BE2C (cell line): ENCODE results near the gene MRPL34.

Source experiments
- DNase-seq: peaks from one replicate; pipeline ENCODE4 v3.0.0-alpha.2; 2020
- H3K27me3 ChIP-seq: fragments of 250-450 bp; sonication (Bioruptor Pico); 2 replicates; pipeline ENCODE4 v1.5.1; 2020; ENCODE audit warnings: mild to moderate bottlenecking
- H3K36me3 ChIP-seq: fragments of 250-450 bp; sonication (Bioruptor Pico); 2 replicates; pipeline ENCODE4 v1.5.1; 2020; ENCODE audit warnings: mild to moderate bottlenecking
- H3K4me1 ChIP-seq: fragments of 250-450 bp; sonication (Bioruptor Pico); 2 replicates; pipeline ENCODE4 v1.5.1; 2020
- H3K4me3 ChIP-seq: 2 replicates; pipeline ENCODE4 v1.5.1; 2011; ENCODE audit warnings: low read depth, low read length
- H3K9me3 ChIP-seq: fragments of 250-450 bp; sonication (Bioruptor Pico); 2 replicates; pipeline ENCODE4 v1.5.1; 2020
- TF ChIP-seq, protein P1 (sequence below): IDR thresholded peaks from 2 replicates; pipeline ENCODE4 v1.5.1; 2012; ENCODE audit warnings: mild to moderate bottlenecking, low read depth, low read length

Gene MRPL34

DNA sequence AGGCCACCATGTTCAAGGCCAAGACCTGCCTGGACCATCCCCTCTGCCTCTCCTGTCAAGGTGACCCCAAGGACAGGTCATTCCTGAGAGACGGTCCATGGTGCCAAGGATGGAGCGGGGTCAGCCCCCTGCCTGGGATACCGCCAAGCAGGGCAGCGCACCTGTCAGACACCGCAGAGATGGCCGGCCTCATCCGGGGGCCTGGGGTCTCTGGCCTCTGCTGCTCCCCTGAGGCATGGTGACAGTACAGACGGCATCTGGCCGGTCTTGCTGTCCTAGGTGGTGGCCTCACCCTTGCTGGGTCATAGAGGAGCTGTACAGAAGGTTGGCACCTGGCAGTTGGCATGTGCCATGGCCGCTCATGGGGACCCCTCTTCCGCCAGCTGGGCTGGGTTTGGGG, 14.8 kb downstream of the MRPL34 start:
- Histone ChIP-seq H3K27me3 (no peaks in the 10 kb centered on the region), H3K36me3 (peaks cover 27% of the 10 kb centered on the region), H3K4me3 (no peak overlapping the region), H3K9me3 (no peaks in the 10 kb centered on the region), H3K4me1 (no peaks in the 10 kb centered on the region)
- TF ChIP-seq, protein P1, sequence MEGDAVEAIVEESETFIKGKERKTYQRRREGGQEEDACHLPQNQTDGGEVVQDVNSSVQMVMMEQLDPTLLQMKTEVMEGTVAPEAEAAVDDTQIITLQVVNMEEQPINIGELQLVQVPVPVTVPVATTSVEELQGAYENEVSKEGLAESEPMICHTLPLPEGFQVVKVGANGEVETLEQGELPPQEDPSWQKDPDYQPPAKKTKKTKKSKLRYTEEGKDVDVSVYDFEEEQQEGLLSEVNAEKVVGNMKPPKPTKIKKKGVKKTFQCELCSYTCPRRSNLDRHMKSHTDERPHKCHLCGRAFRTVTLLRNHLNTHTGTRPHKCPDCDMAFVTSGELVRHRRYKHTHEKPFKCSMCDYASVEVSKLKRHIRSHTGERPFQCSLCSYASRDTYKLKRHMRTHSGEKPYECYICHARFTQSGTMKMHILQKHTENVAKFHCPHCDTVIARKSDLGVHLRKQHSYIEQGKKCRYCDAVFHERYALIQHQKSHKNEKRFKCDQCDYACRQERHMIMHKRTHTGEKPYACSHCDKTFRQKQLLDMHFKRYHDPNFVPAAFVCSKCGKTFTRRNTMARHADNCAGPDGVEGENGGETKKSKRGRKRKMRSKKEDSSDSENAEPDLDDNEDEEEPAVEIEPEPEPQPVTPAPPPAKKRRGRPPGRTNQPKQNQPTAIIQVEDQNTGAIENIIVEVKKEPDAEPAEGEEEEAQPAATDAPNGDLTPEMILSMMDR = no peak
- DNase-seq = no peak

DNA sequence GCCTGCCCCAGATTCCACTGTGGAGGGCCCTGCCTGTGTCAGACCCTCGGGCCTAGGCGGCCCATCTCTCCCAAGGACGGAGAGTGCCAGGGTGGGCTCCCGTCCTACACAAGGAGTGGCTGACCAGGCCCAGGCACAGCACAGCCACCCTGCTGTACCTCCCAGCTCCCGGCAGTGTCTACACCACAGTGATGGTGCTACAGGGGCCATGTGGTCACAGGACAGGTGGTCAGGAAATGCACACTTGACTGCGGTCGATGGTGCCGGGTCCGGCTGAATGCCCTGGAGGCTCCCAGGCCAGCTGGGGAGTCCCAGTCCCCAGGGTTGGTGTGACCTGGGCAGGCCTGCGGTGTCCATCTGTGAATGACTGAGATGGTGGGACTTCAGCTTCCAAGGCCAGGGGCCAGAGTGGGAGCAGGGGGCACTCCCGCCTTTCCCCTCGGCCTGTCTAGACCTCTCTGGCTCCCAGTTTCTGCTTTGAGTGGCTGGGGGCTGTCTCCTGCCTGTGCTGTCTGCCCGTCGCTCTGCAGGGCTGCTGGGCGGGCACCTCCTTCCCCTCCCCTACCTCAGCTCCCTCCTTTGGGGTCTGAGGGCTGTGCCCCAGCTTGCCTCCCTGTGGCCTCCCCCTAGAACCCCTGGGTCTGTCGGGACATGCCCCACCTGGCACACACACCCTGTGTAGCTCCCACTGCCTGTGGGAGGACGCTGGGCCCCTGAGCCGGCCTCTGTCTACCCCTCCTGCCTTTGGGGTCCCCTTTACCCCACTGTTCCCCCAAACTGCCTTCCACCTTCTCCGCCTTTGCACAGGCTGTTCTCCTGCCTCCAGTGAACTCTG, 16.2 kb downstream of the MRPL34 start:
- H3K27me3 ChIP-seq = no peaks in the 10 kb centered on the region
- TF ChIP-seq, protein P1 = no peak
- DNase-seq = no peak
- H3K36me3 ChIP-seq = peaks cover 19% of the 10 kb centered on the region
- H3K4me1 ChIP-seq = no peaks in the 10 kb centered on the region
- no peak overlapping the region for H3K4me3 ChIP-seq
- no peaks in the 10 kb centered on the region for H3K9me3 ChIP-seq

DNA sequence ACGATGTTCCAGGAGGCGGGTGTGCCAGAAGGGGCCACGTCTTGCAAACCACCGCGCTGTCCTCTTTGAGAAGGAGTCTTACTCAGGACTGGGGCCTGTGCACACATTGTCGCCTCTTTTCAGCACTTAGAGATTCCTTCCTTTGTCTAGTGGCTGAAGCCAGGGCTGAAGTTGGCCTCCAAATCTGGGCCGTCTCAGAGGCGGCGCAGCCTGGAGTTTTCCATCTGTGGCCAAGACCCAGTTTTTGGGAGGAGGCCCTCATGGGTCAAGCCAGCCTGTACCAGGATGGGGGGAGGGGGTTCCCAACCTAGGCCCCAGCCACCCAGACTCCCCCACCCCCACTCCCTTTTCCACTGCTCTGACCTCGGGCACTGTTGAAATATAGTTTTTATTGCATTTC, 17.2 kb downstream of the MRPL34 start:
- no peaks in the 10 kb centered on the region for H3K4me1 ChIP-seq
- TF ChIP-seq, protein P1 = no peak
- H3K36me3 ChIP-seq = peaks cover 19% of the 10 kb centered on the region
- H3K9me3 ChIP-seq = no peaks in the 10 kb centered on the region
- no peaks in the 10 kb centered on the region for H3K27me3 ChIP-seq
- no peak for DNase-seq
- no peak overlapping the region for H3K4me3 ChIP-seq

DNA sequence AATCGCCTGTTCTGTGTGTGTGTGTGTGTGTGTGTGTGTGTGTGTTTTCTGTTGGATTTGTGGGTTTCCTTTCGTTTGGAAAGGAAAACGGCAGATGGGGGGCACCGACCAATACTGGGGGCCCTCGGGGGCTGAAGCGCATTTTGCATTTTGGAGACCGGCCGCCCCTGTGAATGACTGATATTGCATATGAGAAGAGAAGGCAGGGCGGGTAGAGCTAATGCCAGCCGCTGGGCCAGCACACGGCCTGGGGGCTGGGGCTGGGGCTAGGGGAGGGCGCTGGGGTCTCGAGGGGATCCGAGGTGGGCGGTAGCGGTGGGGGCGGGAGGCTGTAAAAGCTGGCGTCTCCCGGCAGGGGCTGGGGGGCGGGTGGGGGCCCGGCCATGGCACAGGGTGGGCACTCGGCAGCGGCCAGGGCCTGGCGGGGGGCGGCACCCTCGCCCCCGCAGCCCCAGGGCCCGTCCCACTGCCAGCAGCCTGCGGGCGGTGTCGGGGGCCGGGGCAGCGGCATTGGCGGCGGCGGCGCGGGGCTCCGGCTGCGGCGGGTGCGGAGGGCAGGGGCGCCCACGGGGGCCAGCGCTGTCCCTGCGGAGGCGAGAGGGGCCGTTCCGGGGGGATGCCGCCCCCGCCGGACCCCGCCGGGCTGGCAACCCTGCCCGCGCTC, 17.8 kb downstream of the MRPL34 start:
- Histone ChIP-seq H3K4me3 (peak overlapping the region; percentile 28; the same call in 1 of the 2 replicates), H3K9me3 (no peaks in the 10 kb centered on the region), H3K27me3 (no peaks in the 10 kb centered on the region), H3K4me1 (no peaks in the 10 kb centered on the region), H3K36me3 (peaks cover 19% of the 10 kb centered on the region)
- DNase-seq = no peak
- TF ChIP-seq, protein P1 = no peak

DNA sequence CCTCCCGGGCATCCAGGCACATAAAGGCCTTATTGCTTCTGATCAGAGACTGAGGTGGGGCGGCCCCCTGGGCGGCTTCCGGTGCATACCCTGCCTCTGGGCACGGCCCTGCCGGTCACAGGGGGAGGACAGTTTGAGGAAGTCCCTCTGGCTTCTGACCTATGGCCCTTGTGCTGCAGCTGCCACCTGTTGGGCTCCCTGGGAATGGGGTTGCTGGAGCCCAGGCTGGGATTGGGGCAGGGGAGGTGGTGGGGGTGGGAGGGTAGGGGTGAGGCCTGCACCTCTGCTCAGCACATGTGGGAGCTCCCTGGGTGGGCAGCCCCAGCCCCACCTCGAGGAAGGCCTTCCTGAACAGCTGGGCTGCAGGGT, 18.3 kb downstream of the MRPL34 start:
- Histone ChIP-seq H3K27me3 (no peaks in the 10 kb centered on the region), H3K4me1 (no peaks in the 10 kb centered on the region), H3K9me3 (no peaks in the 10 kb centered on the region), H3K4me3 (peak overlapping the region; percentile 28; the same call in 1 of the 2 replicates), H3K36me3 (peaks cover 18% of the 10 kb centered on the region)
- TF ChIP-seq, protein P1 = no peak; the same call in 1 of the 2 replicates
- no peak for DNase-seq
